H9 (cell line): Measurements from ENCODE around the gene FBRSL1. TPM values are rescaled to one million over a fixed set of nuclear protein-coding genes. Genes with fewer than 3 reads are reported as not detected.

Experiments used
- DNase-seq: peaks from one replicate; pipeline ENCODE4 v3.0.0-alpha.2; 2017
- H2AFZ ChIP-seq: one replicate; pipeline ENCODE4 v1.6.1; 2013; ENCODE audit warnings: mild to moderate bottlenecking, low read length, control low read depth, moderate library complexity
- H2AK5ac ChIP-seq: 2 replicates; pipeline ENCODE4 v1.6.1; 2013; ENCODE audit warnings: low read length, control low read depth, mixed read lengths; ENCODE audit not compliant: insufficient read length
- H2BK120ac ChIP-seq: one replicate; pipeline ENCODE4 v1.6.1; 2013; ENCODE audit warnings: low read depth, mild to moderate bottlenecking, low read length, control low read depth, inconsistent platforms; ENCODE audit not compliant: poor library complexity, severe bottlenecking
- H2BK12ac ChIP-seq: 2 replicates; pipeline ENCODE4 v1.6.1; 2013; ENCODE audit warnings: low read length, control low read depth, mixed read lengths, low read depth; ENCODE audit not compliant: insufficient read length
- H2BK15ac ChIP-seq: 2 replicates; pipeline ENCODE4 v1.6.1; 2013; ENCODE audit warnings: low read depth, low read length, control low read depth
- H2BK20ac ChIP-seq: one replicate; pipeline ENCODE4 v1.6.1; 2013; ENCODE audit warnings: low read depth, mild to moderate bottlenecking, low read length, control low read depth, inconsistent platforms; ENCODE audit not compliant: poor library complexity, severe bottlenecking
- H2BK5ac ChIP-seq: 2 replicates; pipeline ENCODE4 v1.6.1; 2013; ENCODE audit warnings: low read length, control low read depth, mixed read lengths; ENCODE audit not compliant: insufficient read length
- H3K14ac ChIP-seq: 2 replicates; pipeline ENCODE4 v1.6.1; 2013; ENCODE audit warnings: low read length, control low read depth; ENCODE audit not compliant: insufficient read depth
- H3K18ac ChIP-seq: 2 replicates; pipeline ENCODE4 v1.6.1; 2013; ENCODE audit warnings: low read depth, mild to moderate bottlenecking, mixed read lengths, low read length, control low read depth; ENCODE audit not compliant: insufficient read length
- H3K23ac ChIP-seq: 2 replicates; pipeline ENCODE4 v1.6.1; 2013; ENCODE audit warnings: low read length, control low read depth, mixed read lengths, low read depth; ENCODE audit not compliant: insufficient read length
- H3K23me2 ChIP-seq: 2 replicates; pipeline ENCODE4 v1.6.1; 2013; ENCODE audit warnings: low read depth, mild to moderate bottlenecking, mixed read lengths, low read length, control low read depth; ENCODE audit not compliant: insufficient read length, poor library complexity, severe bottlenecking
- H3K27ac ChIP-seq: 2 replicates; pipeline ENCODE4 v1.5.1; 2013; ENCODE audit warnings: low read length, control low read depth, mixed read lengths, low read depth; ENCODE audit not compliant: insufficient read length
- H3K27me3 ChIP-seq: 2 replicates; pipeline ENCODE4 v1.6.1; 2013; ENCODE audit warnings: low read length, control low read depth, inconsistent platforms; ENCODE audit not compliant: insufficient read depth
- H3K4ac ChIP-seq: 2 replicates; pipeline ENCODE4 v1.6.1; 2013; ENCODE audit warnings: low read depth, mild to moderate bottlenecking, control low read depth, inconsistent platforms, low read length, moderate library complexity
- H3K4me1 ChIP-seq: 2 replicates; pipeline ENCODE4 v1.6.1; 2013; ENCODE audit warnings: low read length, control low read depth, inconsistent platforms; ENCODE audit not compliant: insufficient read depth
- H3K4me2 ChIP-seq: 2 replicates; pipeline ENCODE4 v1.6.1; 2013; ENCODE audit warnings: low read length, control low read depth, mixed read lengths; ENCODE audit not compliant: insufficient read length, insufficient read depth
- H3K56ac ChIP-seq: 2 replicates; pipeline ENCODE4 v1.6.1; 2013; ENCODE audit warnings: low read depth, mild to moderate bottlenecking, mixed read lengths, low read length, control low read depth; ENCODE audit not compliant: insufficient read length
- H3K79me1 ChIP-seq: 2 replicates; pipeline ENCODE4 v1.6.1; 2013; ENCODE audit warnings: low read depth, mild to moderate bottlenecking, moderate library complexity, low read length, control low read depth, inconsistent platforms; ENCODE audit not compliant: insufficient read depth, poor library complexity, severe bottlenecking
- H3K79me2 ChIP-seq: 2 replicates; pipeline ENCODE4 v1.6.1; 2013; ENCODE audit warnings: low read length, control low read depth, inconsistent platforms; ENCODE audit not compliant: insufficient read depth
- H3K9ac ChIP-seq: 2 replicates; pipeline ENCODE4 v1.6.1; 2013; ENCODE audit warnings: low read length, control low read depth, mixed read lengths; ENCODE audit not compliant: insufficient read length; ENCODE audit errors: extremely low read depth
- H3K9me3 ChIP-seq: one replicate; pipeline ENCODE4 v1.6.1; 2013; ENCODE audit warnings: low read depth, low read length, inconsistent platforms; ENCODE audit not compliant: control insufficient read depth
- H3T11ph ChIP-seq: one replicate; pipeline ENCODE4 v1.6.1; 2013; ENCODE audit warnings: mild to moderate bottlenecking, low read length, control low read depth, inconsistent platforms
- H4K20me1 ChIP-seq: one replicate; pipeline ENCODE4 v1.6.1; 2013; ENCODE audit not compliant: control insufficient read depth, insufficient read length, insufficient read depth
- H4K5ac ChIP-seq: 2 replicates; pipeline ENCODE4 v1.6.1; 2013; ENCODE audit warnings: low read depth, mild to moderate bottlenecking, mixed read lengths, low read length, control low read depth; ENCODE audit not compliant: insufficient read length
- H4K8ac ChIP-seq: replicated peaks from 2 replicates; pipeline ENCODE4 v1.6.1; 2013; ENCODE audit warnings: low read length, control low read depth, mixed read lengths, low read depth; ENCODE audit not compliant: insufficient read length
- H4K91ac ChIP-seq: 2 replicates; pipeline ENCODE4 v1.6.1; 2013; ENCODE audit warnings: low read depth, mild to moderate bottlenecking, moderate library complexity, mixed read lengths, low read length, control low read depth; ENCODE audit not compliant: insufficient read length
- H3K27ac Mint-ChIP-seq, 3 experiments: 2 replicates in 2 of 3; 3 replicates in 1 of 3; pipeline ENCODE4 v1.8.0; 2020 to 2021; ENCODE audit warnings: mixed read lengths in 3 of 3, mild to moderate bottlenecking in 1 of 3, moderate library complexity in 1 of 3
- H3K27me3 Mint-ChIP-seq: 2 replicates; pipeline ENCODE4 v1.8.0; 2021; ENCODE audit warnings: low read depth, mild to moderate bottlenecking, moderate library complexity, mixed read lengths
- H3K36me3 Mint-ChIP-seq, 3 experiments: 2 replicates in 2 of 3; 3 replicates in 1 of 3; pipeline ENCODE4 v1.8.0; 2020 to 2021; ENCODE audit warnings: low read depth in 3 of 3, mixed read lengths in 3 of 3; ENCODE audit not compliant: insufficient read depth in 1 of 3
- H3K4me1 Mint-ChIP-seq, 2 experiments: 2 replicates each; pipeline ENCODE4 v1.8.0; 2020; ENCODE audit warnings: mixed read lengths in 2 of 2
- H3K4me3 Mint-ChIP-seq, 2 experiments: 2 replicates in 1 of 2; 3 replicates in 1 of 2; pipeline ENCODE4 v1.8.0; 2020 to 2021; ENCODE audit warnings: mild to moderate bottlenecking in 2 of 2, mixed read lengths in 2 of 2, moderate library complexity in 1 of 2
- H3K9me3 Mint-ChIP-seq, 2 experiments: 2 replicates in 1 of 2; 3 replicates in 1 of 2; pipeline ENCODE4 v1.8.0; 2020; ENCODE audit warnings: mild to moderate bottlenecking in 2 of 2, mixed read lengths in 2 of 2, moderate library complexity in 1 of 2
- WGBS: extraction: QIAGEN DNeasy Blood & Tissue Kit; methylation state at CpG from one replicate; pipeline ENCODE4 v1.1.7; 2013; ENCODE audit warnings: missing lambda C conversion rate, low lambda C conversion rate, mixed read lengths; ENCODE audit not compliant: insufficient read length; ENCODE audit errors: extremely low coverage; 5-methylcytosine and 5-hydroxymethylcytosine counted together
- total RNA-seq: library from RNA; stranded (reverse); gene quantifications from 2 replicates; pipeline ENCODE4 v1.2.1, GENCODE V29; 2021
- TF ChIP-seq, protein P1 (sequence below): fragments of 200-600 bp; sonication (generic); conservative IDR thresholded peaks from 3 replicates; pipeline ENCODE4 v1.8.0; 2021; ENCODE audit warnings: antibody characterized with exemption, mild to moderate bottlenecking

The FBRSL1 gene
- total RNA-seq, 1 experiment from 2014 or later = 90.8 TPM

DNA sequence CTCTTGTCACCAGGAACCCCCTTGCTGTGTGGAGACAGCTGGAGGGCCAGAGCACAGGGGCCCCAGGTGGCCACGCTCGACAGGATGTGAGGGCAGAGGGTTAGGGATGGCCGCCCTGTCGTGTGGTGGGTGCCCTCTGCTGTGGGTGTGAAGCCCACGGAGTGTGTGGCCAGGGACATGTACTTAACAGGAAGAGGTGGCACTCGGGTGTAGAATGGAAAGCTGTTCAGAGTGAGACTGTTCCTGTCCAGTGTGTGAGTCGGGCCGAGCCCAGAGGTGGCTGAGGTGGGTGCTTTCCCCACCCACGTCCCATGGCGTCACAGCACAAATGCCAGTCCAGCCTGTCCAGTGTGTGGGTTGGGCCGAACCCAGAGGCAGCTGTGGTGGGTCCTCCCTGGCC is 47.1 kb downstream of the FBRSL1 start:
- Mint-ChIP-seq H3K36me3 (peaks cover 23 to 40% (median 33%) of the 10 kb centered on the region in 3 experiments), H3K27me3 (peaks cover 81% of the 10 kb centered on the region), H3K27ac (no peak overlapping the region), H3K9me3 (peaks cover 48 to 51% of the 10 kb centered on the region in 2 experiments), H3K4me3 (no peak overlapping the region), H3K4me1 (no peaks in the 10 kb centered on the region)
- no peak overlapping the region for H3K4ac ChIP-seq
- H3K4me1 ChIP-seq = no peaks in the 10 kb centered on the region
- H4K91ac ChIP-seq = no peak overlapping the region
- no peak overlapping the region for H2AK5ac ChIP-seq
- H3K9ac ChIP-seq = no peak overlapping the region
- TF ChIP-seq, protein P1, sequence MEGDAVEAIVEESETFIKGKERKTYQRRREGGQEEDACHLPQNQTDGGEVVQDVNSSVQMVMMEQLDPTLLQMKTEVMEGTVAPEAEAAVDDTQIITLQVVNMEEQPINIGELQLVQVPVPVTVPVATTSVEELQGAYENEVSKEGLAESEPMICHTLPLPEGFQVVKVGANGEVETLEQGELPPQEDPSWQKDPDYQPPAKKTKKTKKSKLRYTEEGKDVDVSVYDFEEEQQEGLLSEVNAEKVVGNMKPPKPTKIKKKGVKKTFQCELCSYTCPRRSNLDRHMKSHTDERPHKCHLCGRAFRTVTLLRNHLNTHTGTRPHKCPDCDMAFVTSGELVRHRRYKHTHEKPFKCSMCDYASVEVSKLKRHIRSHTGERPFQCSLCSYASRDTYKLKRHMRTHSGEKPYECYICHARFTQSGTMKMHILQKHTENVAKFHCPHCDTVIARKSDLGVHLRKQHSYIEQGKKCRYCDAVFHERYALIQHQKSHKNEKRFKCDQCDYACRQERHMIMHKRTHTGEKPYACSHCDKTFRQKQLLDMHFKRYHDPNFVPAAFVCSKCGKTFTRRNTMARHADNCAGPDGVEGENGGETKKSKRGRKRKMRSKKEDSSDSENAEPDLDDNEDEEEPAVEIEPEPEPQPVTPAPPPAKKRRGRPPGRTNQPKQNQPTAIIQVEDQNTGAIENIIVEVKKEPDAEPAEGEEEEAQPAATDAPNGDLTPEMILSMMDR = no peak
- no peaks in the 10 kb centered on the region for H3K23me2 ChIP-seq
- no peaks in the 10 kb centered on the region for H3K79me2 ChIP-seq
- no peak overlapping the region for H3K56ac ChIP-seq
- H3K79me1 ChIP-seq = no peaks in the 10 kb centered on the region
- H4K5ac ChIP-seq = no peak overlapping the region
- H3K9me3 ChIP-seq = peaks cover 45% of the 10 kb centered on the region
- H3K4me2 ChIP-seq = no peak overlapping the region
- no peak overlapping the region for H3K23ac ChIP-seq
- no peaks in the 10 kb centered on the region for H4K20me1 ChIP-seq
- no peak overlapping the region for H3K27ac ChIP-seq
- H4K8ac ChIP-seq = no peak overlapping the region
- no peak overlapping the region for H3K14ac ChIP-seq
- no peak for DNase-seq
- no peak overlapping the region for H3T11ph ChIP-seq
- no peak overlapping the region for H2BK12ac ChIP-seq
- no CpG with 5 or more reads among the region's 11 CpGs for WGBS
- H2BK20ac ChIP-seq = no peak overlapping the region
- H2AFZ ChIP-seq = no peak overlapping the region
- H3K27me3 ChIP-seq = peaks cover 21% of the 10 kb centered on the region; the same call in 1 of the 2 replicates
- H2BK5ac ChIP-seq = no peak overlapping the region
- H2BK120ac ChIP-seq = no peak overlapping the region
- H3K18ac ChIP-seq = no peak overlapping the region
- H2BK15ac ChIP-seq = no peak overlapping the region
